AG09309 (cell line): Measurements from ENCODE around the gene EI24.

ENCODE experiments used
- DNase-seq: peaks from one replicate; pipeline ENCODE4 v3.0.0-alpha.2; 2010; ENCODE audit warnings: low read depth
- H3K4me3 ChIP-seq: 2 replicates; pipeline ENCODE4 v1.5.1; 2011; ENCODE audit warnings: mild to moderate bottlenecking, low read depth, low read length, moderate library complexity; ENCODE audit not compliant: control insufficient read depth
- TF ChIP-seq, protein P1 (sequence below): IDR thresholded peaks from 2 replicates; pipeline ENCODE4 v1.5.1; 2011; ENCODE audit warnings: mild to moderate bottlenecking, low read depth, low read length, inconsistent platforms; ENCODE audit not compliant: insufficient read depth, control insufficient read depth; ENCODE audit errors: missing control alignments

EI24 gene

DNA sequence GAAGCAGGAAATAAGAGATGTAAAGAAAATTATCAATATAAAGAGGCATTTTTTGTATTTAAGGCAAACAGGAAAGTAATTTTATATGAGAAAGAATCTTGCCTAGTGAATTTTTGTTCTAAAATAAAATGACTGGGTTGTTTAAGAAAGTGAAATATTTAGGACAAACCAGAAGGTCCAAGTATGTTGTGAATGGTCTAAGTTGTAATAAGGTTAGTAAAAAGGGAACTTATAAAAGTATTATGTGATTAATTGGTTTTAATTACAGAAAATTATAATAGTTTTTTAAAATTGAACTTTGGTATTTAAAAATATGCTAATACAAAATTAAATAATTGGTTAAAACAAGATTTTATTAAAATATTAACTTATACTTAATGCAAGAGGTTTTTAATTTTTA is 26.6 kb upstream of the EI24 start:
- H3K4me3 ChIP-seq = no peak overlapping the region
- DNase-seq = no peak
- TF ChIP-seq, protein P1, sequence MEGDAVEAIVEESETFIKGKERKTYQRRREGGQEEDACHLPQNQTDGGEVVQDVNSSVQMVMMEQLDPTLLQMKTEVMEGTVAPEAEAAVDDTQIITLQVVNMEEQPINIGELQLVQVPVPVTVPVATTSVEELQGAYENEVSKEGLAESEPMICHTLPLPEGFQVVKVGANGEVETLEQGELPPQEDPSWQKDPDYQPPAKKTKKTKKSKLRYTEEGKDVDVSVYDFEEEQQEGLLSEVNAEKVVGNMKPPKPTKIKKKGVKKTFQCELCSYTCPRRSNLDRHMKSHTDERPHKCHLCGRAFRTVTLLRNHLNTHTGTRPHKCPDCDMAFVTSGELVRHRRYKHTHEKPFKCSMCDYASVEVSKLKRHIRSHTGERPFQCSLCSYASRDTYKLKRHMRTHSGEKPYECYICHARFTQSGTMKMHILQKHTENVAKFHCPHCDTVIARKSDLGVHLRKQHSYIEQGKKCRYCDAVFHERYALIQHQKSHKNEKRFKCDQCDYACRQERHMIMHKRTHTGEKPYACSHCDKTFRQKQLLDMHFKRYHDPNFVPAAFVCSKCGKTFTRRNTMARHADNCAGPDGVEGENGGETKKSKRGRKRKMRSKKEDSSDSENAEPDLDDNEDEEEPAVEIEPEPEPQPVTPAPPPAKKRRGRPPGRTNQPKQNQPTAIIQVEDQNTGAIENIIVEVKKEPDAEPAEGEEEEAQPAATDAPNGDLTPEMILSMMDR = no peak

DNA sequence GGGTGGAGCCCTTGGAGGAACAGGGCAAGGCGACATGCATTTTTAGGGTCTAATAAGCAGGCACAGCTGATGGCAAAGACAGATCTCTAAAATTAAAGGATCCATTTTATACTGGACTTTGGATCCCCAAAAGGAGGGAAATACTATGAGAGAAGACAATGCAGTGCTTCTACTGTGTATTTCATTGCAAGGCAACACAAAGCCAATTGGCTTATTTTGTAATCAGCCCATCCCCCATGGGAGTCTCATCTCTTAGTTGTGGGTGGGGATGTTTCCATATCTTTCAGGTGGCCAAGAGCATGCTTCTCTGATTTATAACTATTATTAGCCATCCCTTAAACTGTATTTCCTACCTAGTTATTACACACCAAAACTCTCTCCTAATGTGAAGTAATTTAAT is 18.5 kb upstream of the EI24 start:
- TF ChIP-seq, protein P1 = no peak
- DNase-seq = no peak
- H3K4me3 ChIP-seq = no peak overlapping the region

DNA sequence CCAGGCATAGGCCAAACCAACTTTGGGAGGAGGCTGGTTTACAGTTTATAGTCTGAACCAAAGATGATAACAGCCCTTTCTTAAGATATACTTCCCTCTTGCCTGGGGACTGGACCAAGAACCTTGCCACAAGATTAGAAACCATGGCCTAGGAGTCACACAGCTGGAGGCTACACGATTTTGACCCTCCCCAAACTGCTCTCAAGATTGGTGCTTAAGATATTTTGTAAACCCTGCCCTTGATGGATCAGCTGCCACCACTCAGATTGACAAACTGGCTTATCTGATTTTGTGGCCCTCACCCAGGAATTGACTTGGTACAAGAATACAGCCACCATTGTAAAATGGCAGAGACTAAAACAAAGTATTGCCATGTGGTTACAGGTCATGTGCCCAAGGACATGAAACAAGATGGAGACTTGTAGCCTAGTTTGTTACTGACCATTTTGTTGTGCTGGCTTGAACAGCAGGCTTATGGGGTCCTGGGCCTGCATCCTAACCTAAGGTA is 17.4 kb upstream of the EI24 start:
- DNase-seq = no peak
- no peak overlapping the region for H3K4me3 ChIP-seq
- TF ChIP-seq, protein P1 = no peak

DNA sequence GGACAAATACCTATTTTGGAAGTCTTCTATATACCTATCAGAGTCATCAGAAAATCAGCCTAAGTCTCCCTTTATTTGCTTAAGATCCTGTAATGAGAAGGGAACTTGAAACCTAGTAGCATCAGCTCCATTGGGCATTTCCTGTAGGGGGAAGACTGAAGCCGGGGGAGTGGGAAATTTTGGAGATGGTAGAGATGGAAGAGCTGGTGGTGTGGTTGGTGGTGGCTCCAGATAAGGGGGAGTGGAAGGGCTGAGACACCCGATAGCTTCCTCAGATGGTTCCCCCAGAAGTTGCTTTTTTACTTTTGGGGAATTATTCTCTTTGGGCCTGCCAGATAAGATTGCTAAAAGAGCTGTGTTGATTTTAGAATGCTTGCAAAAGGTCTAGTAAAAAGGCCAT is 16.4 kb upstream of the EI24 start:
- DNase-seq = no peak
- no peak overlapping the region for H3K4me3 ChIP-seq
- TF ChIP-seq, protein P1 = no peak

DNA sequence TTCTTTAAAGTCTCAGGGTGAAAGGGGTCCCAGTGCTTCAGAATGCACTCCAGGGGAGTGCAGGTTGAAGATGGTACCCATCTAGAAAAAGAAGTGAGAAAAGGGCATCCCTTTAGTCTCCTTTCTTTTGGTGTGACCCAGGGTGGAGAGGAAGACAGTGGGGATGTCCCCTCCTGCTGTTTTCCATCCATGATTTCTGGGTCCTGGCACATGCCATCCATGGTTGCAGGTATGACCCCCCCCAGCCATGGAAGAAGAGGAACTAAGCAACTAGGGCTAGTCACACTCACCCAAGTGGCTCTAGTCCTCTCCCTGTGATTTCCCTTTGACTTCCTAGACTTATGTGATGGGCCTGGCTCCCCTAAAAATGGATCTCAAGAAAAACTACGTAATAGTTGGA is 15.9 kb upstream of the EI24 start:
- TF ChIP-seq, protein P1 = no peak
- H3K4me3 ChIP-seq = no peak overlapping the region

DNA sequence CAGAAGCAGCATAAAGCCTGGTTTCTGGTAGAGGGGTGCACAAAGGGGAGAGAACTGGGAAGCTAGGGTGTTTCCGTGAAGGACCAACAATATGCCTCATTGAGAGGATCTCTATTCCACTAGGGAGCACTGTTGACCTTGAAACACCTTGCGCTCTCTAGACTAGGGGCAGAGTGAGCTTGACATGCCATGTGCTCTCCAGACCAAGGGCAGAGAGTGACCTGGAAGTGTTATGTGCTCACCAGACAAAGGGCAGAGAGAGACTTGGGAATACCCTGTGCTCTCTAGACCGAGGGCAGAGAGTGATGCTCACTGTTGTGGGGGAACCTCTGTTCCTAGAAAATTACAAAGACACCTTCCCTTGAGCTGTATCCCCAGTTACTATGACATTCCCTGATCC is 15.2 kb upstream of the EI24 start:
- no peak for DNase-seq
- TF ChIP-seq, protein P1 = no peak

More for the DNA sequence above, 15.9 kb upstream of the EI24 start:
- no peak for DNase-seq

DNA sequence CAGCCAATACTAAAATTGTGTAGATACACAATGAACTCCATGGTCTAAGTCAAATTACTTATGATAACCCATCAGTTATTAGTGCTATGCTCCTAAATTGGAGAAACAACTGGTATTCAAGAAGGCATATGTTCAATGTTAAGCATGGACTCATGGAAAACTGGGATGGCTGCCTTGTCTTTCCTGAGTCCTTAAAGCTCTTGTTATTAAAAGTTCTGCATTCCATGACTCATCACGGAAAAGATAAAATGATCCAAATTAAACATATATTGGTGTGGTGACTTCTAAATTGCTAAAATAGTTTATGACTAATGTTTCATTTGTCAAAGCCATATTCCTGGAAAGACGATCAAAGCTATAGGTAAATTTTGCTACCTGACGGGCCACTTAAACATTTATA is 9.4 kb upstream of the EI24 start:
- TF ChIP-seq, protein P1 = no peak
- no peak for DNase-seq
- H3K4me3 ChIP-seq = no peak overlapping the region

More for the DNA sequence above, 15.2 kb upstream of the EI24 start:
- no peak overlapping the region for H3K4me3 ChIP-seq
